ENCODE data around the gene MBNL3.

The MBNL3 gene

GRCh38 chrX:132367314-132367713 lies 121.5 kb downstream of the MBNL3 start:
- Histone ChIP-seq H3K9ac (ENCODE audit: low read length) (no peak overlapping the region), H3K36me3 (ENCODE audit: insufficient read depth, low read length) (no peaks in the 10 kb centered on the region), H3K9me2 (ENCODE audit: low read depth, low read length) (no peaks in the 10 kb centered on the region), H3K79me2 (ENCODE audit: insufficient read depth, low read length) (no peaks in the 10 kb centered on the region), H4K20me1 (ENCODE audit: insufficient read depth, low read length) (no peaks in the 10 kb centered on the region), H2AFZ (ENCODE audit: low read length) (no peak overlapping the region), H3K9me3 (ENCODE audit: low read length) (no peaks in the 10 kb centered on the region), H3K4me3 (ENCODE audit: low read depth, low read length, poor library complexity, severe bottlenecking) (no peak overlapping the region), H3K27ac (ENCODE audit: low read depth, low read length, poor library complexity, severe bottlenecking) (no peak overlapping the region), H3K4me2 (ENCODE audit: low read length) (no peak overlapping the region), H3K27me3 (ENCODE audit: insufficient read depth, low read length) (no peaks in the 10 kb centered on the region), H3F3A (ENCODE audit: insufficient read depth, low read length) (no peaks in the 10 kb centered on the region), H3K4me1 (ENCODE audit: insufficient read depth, low read length, severe bottlenecking) (no peaks in the 10 kb centered on the region)
- TF ChIP-seq EZH2 (IDR thresholded peaks at IDR 0.05; ENCODE audit: borderline replicate concordance, low read length) (no peak), CTCF (IDR thresholded peaks at IDR 0.05; ENCODE audit: low read length) (no peak)

- Histone ChIP-seq H3K4me1 (ENCODE audit: insufficient read depth, low read length, severe bottlenecking) (no peaks in the 10 kb centered on the region), H3K9ac (ENCODE audit: low read length) (no peak overlapping the region), H3K36me3 (ENCODE audit: insufficient read depth, low read length) (no peaks in the 10 kb centered on the region), H3K9me3 (ENCODE audit: low read length) (no peaks in the 10 kb centered on the region), H3K27me3 (ENCODE audit: insufficient read depth, low read length) (no peaks in the 10 kb centered on the region), H3K4me2 (ENCODE audit: low read length) (no peak overlapping the region), H3K79me2 (ENCODE audit: insufficient read depth, low read length) (no peaks in the 10 kb centered on the region), H3K9me2 (ENCODE audit: low read depth, low read length) (no peaks in the 10 kb centered on the region), H2AFZ (ENCODE audit: low read length) (no peak overlapping the region), H3F3A (ENCODE audit: insufficient read depth, low read length) (no peaks in the 10 kb centered on the region), H3K27ac (ENCODE audit: low read depth, low read length, poor library complexity, severe bottlenecking) (no peak overlapping the region), H3K4me3 (ENCODE audit: low read depth, low read length, poor library complexity, severe bottlenecking) (no peak overlapping the region), H4K20me1 (ENCODE audit: insufficient read depth, low read length) (no peaks in the 10 kb centered on the region)
- no peak for TF ChIP-seq EZH2 (IDR thresholded peaks at IDR 0.05; ENCODE audit: borderline replicate concordance, low read length)
- no peak for TF ChIP-seq CTCF (IDR thresholded peaks at IDR 0.05; ENCODE audit: low read length)
These were observed 123.3 kb downstream of the MBNL3 start for GRCh38 chrX:132365490-132365889.

- Histone ChIP-seq H3K9me2 (ENCODE audit: low read depth, low read length) (no peaks in the 10 kb centered on the region), H3K27me3 (ENCODE audit: insufficient read depth, low read length) (no peaks in the 10 kb centered on the region)
- no peak for TF ChIP-seq EZH2 (IDR thresholded peaks at IDR 0.05; ENCODE audit: borderline replicate concordance, low read length)
- no peak for TF ChIP-seq CTCF (IDR thresholded peaks at IDR 0.05; ENCODE audit: low read length)
These were observed 124.5 kb downstream of the MBNL3 start for GRCh38 chrX:132364313-132364712.

More at GRCh38 chrX:132364313-132364712, 124.5 kb downstream of the MBNL3 start:
- Histone ChIP-seq H3K9me3 (ENCODE audit: low read length) (no peaks in the 10 kb centered on the region), H3K9ac (ENCODE audit: low read length) (no peak overlapping the region), H3K4me3 (ENCODE audit: low read depth, low read length, poor library complexity, severe bottlenecking) (no peak overlapping the region), H2AFZ (ENCODE audit: low read length) (no peak overlapping the region), H3K4me2 (ENCODE audit: low read length) (no peak overlapping the region), H3K27ac (ENCODE audit: low read depth, low read length, poor library complexity, severe bottlenecking) (no peak overlapping the region), H3K79me2 (ENCODE audit: insufficient read depth, low read length) (no peaks in the 10 kb centered on the region), H3K4me1 (ENCODE audit: insufficient read depth, low read length, severe bottlenecking) (no peaks in the 10 kb centered on the region), H3K36me3 (ENCODE audit: insufficient read depth, low read length) (no peaks in the 10 kb centered on the region), H4K20me1 (ENCODE audit: insufficient read depth, low read length) (no peaks in the 10 kb centered on the region), H3F3A (ENCODE audit: insufficient read depth, low read length) (no peaks in the 10 kb centered on the region)

Data from OCI-LY1 (cell line).